ENCODE measurements around the gene SETD6. TPM values are rescaled to one million over a fixed set of nuclear protein-coding genes. Genes with fewer than 3 reads are reported as not detected.

Gene SETD6
- total and polyA plus RNA-seq, 2 of the 8 experiments (the other 6 are each of a cell fraction or from before 2014, with no cell fraction given), result 25.3 to 40.5 TPM

DNA sequence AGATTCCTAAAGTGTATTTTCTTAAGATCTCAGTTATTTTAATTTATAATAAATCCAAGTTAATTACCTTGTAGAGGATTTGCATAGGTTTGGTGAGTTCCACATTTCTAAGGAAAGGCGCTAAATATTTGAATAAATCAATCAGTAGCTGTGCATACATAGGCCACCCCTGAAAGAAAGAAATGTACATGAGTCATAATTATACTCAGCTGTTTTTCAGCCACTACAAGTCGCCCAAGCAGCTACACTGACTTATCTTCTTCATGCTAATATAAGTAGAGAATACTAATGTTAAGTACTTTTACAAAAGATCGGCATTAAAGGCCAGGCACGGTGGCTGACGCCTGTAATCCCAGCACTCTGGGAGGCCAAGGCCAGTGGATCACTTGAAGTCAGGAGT, 14.9 kb downstream of the SETD6 start:
- Histone ChIP-seq H3K4me3 (ENCODE audit: extremely low read depth in 1 of 4, insufficient read depth in 2 of 4, low read depth in 3 of 4, low read length in 4 of 4) (no peak overlapping the region), H2BK120ac (replicated peaks; ENCODE audit: low read depth, low read length) (no peak overlapping the region), H3K4me2 (ENCODE audit: insufficient read depth in 1 of 2, low read depth in 2 of 2, low read length in 2 of 2) (no peak overlapping the region), H4K20me1 (replicated peaks in 1 of 2; ENCODE audit: control insufficient read depth in 1 of 2, insufficient read depth in 2 of 2, low read length in 2 of 2) (peaks cover 1 to 5% of the 10 kb centered on the region in 2 experiments), H3K56ac (replicated peaks; ENCODE audit: insufficient read length, low read depth, low read length) (no peak overlapping the region), H3K79me1 (ENCODE audit: low read depth, low read length) (no peaks in the 10 kb centered on the region), H3K9ac (replicated peaks in 1 of 4; ENCODE audit: extremely low read depth in 1 of 4, low read depth in 3 of 4, low read length in 3 of 4) (no peak overlapping the region), H3K27me3 (replicated peaks in 1 of 4; ENCODE audit: control insufficient read depth in 3 of 4, extremely low read depth in 1 of 4, insufficient read depth in 3 of 4, low read length in 3 of 4) (no peaks in the 10 kb centered on the region), H2AFZ (ENCODE audit: low read length) (no peak overlapping the region), H3K23ac (ENCODE audit: insufficient read length) (no peak overlapping the region), H2BK5ac (ENCODE audit: low read depth, low read length) (no peak overlapping the region), H3K18ac (ENCODE audit: extremely low read depth, low read length) (no peak overlapping the region), H2BK12ac (ENCODE audit: low read depth, low read length) (no peak overlapping the region), H3K36me3 (ENCODE audit: control insufficient read depth in 2 of 4, insufficient read depth in 4 of 4, low read length in 3 of 4) (peaks cover 34 to 91% (median 72%) of the 10 kb centered on the region in 4 experiments), H4K8ac (ENCODE audit: extremely low read depth, insufficient read depth, low read length) (no peak overlapping the region), H2BK20ac (ENCODE audit: low read length) (no peak overlapping the region), H3K23me2 (ENCODE audit: low read depth, low read length) (no peaks in the 10 kb centered on the region), H3K27ac (ENCODE audit: low read depth, low read length) (no peak overlapping the region), H3K14ac (ENCODE audit: insufficient read length) (no peak overlapping the region), H4K5ac (ENCODE audit: insufficient read length, low read depth, low read length) (no peak overlapping the region), H2BK15ac (ENCODE audit: low read length) (no peak overlapping the region), H2AK5ac (ENCODE audit: low read depth, low read length) (no peak overlapping the region), H3K79me2 (ENCODE audit: control insufficient read depth in 1 of 2, insufficient read depth in 2 of 2, low read length in 2 of 2) (no peaks in the 10 kb centered on the region), H4K91ac (replicated peaks; ENCODE audit: insufficient read length, low read length) (no peak overlapping the region), H3K9me3 (ENCODE audit: insufficient read depth in 2 of 2, low read depth in 1 of 2, low read length in 1 of 2) (no peaks in the 10 kb centered on the region), H3K4ac (replicated peaks; ENCODE audit: insufficient read length, low read depth, low read length) (no peak overlapping the region), H3K4me1 (replicated peaks in 1 of 4; ENCODE audit: control insufficient read depth in 3 of 4, insufficient read depth in 4 of 4, low read length in 3 of 4) (no peaks in the 10 kb centered on the region)
- 93% methylated on average over 5 of the region's 5 CpGs; no CpG with 5 or more reads in 1 of the 2 experiments for WGBS, 2 experiments (ENCODE audit: extremely low coverage in 1 of 2, insufficient coverage in 1 of 2, insufficient read length in 1 of 2, insufficient replicate concordance in 2 of 2, low coverage in 1 of 2, low lambda C conversion rate in 2 of 2, missing lambda C conversion rate in 1 of 2)
- DNase-seq (ENCODE audit: low read depth in 1 of 2, low spot score in 2 of 2) (no peak), FAIRE-seq (no peak)
- POLR2A ChIA-PET (ENCODE audit: partially characterized antibody), result interaction anchor here (1.7 kb wide), 1 partner anchor 10 kb away, joined by 5 read pairs; no protein-coding TSS in a partner anchor
- CTCF ChIA-PET (ENCODE audit: partially characterized antibody), result interaction anchor here (0.6 to 1.1 kb wide), 2 partner anchors 9 to 131 kb away, joined by 3 read pairs; no protein-coding TSS in a partner anchor
- TF ChIP-seq RAD21 (IDR thresholded peaks at IDR 0.05 in 1 of 2, conservative IDR thresholded peaks at IDR 0.05 in 1 of 2; ENCODE audit: low read depth in 2 of 2, low read length in 2 of 2) (no peak), BACH1 (IDR thresholded peaks at IDR 0.05; ENCODE audit: low read length) (no peak), KDM4A (IDR thresholded peaks at IDR 0.05; ENCODE audit: low read depth, low read length, severe bottlenecking) (no peak), BCL11A (IDR thresholded peaks at IDR 0.05; ENCODE audit: low read depth in 2 of 2, low read length in 2 of 2) (no peak), ZNF274 (IDR thresholded peaks at IDR 0.05; ENCODE audit: borderline replicate concordance, extremely low read depth, low read length) (no peak)
